H1 (cell line): ENCODE data around the gene ARFGEF3. TPM values are rescaled to one million over a fixed set of nuclear protein-coding genes. Genes with fewer than 3 reads are reported as not detected.

ENCODE experiments used
- CTCF ChIA-PET: fragments of 300-600 bp; sonication (Branson Sonifier 250); formaldehyde crosslinking; loops from one replicate; lab custom pipeline; 2021; ENCODE audit not compliant: partially characterized antibody; lab: Charles Lee
- POLR2A ChIA-PET: fragments of 300-600 bp; sonication (Branson Sonifier 250); formaldehyde crosslinking; loops from one replicate; lab custom pipeline; 2021; ENCODE audit warnings: inconsistent platforms; ENCODE audit not compliant: partially characterized antibody; lab: Charles Lee
- DNase-seq, 2 experiments: peaks; one replicate each; pipeline versions ENCODE4 v3.0.0 to v3.0.0-alpha.2; 2010 to 2022; ENCODE audit warnings: low spot score in 2 of 2, low read depth in 1 of 2, mixed read lengths in 1 of 2
- FAIRE-seq: peaks from 2 replicates; lab custom pipeline; 2011; peaks lifted over from hg19 to GRCh38; lab: Jason Lieb, UNC
- H2AFZ ChIP-seq: 2 replicates; pipeline ENCODE4 v1.8.1; 2012; ENCODE audit warnings: low read length, inconsistent platforms
- H2AK5ac ChIP-seq: 2 replicates; pipeline ENCODE4 v1.6.1; 2013; ENCODE audit warnings: low read depth, low read length
- H2BK120ac ChIP-seq: replicated peaks from 2 replicates; pipeline ENCODE3; 2013; ENCODE audit warnings: low read depth, low read length, inconsistent platforms
- H2BK12ac ChIP-seq: 2 replicates; pipeline ENCODE4 v1.6.1; 2013; ENCODE audit warnings: low read depth, low read length
- H2BK15ac ChIP-seq: 2 replicates; pipeline ENCODE4 v1.6.1; 2013; ENCODE audit warnings: low read length
- H2BK20ac ChIP-seq: 2 replicates; pipeline ENCODE4 v1.6.1; 2013; ENCODE audit warnings: low read length
- H2BK5ac ChIP-seq: 2 replicates; pipeline ENCODE4 v1.6.1; 2013; ENCODE audit warnings: low read depth, low read length
- H3K14ac ChIP-seq: 2 replicates; pipeline ENCODE4 v1.6.1; 2013; ENCODE audit warnings: inconsistent platforms; ENCODE audit not compliant: insufficient read length
- H3K18ac ChIP-seq: 2 replicates; pipeline ENCODE4 v1.6.1; 2013; ENCODE audit warnings: low read length; ENCODE audit errors: extremely low read depth
- H3K23ac ChIP-seq: 2 replicates; pipeline ENCODE4 v1.6.1; 2013; ENCODE audit warnings: inconsistent platforms; ENCODE audit not compliant: insufficient read length
- H3K23me2 ChIP-seq: 2 replicates; pipeline ENCODE4 v1.6.1; 2013; ENCODE audit warnings: low read depth, low read length
- H3K27ac ChIP-seq: 2 replicates; pipeline ENCODE4 v1.6.1; 2011; ENCODE audit warnings: low read depth, low read length, inconsistent platforms
- H3K27me3 ChIP-seq, 4 experiments: replicated peaks in 1 of 4; 1 replicate in 1 of 4; 2 replicates in 3 of 4; pipeline versions ENCODE4 v1.6.1 to v1.8.1; 2011 to 2013; ENCODE audit warnings: low read length in 3 of 4, mild to moderate bottlenecking in 3 of 4, inconsistent platforms in 2 of 4, mixed read lengths in 2 of 4, moderate library complexity in 1 of 4; ENCODE audit not compliant: control insufficient read depth in 3 of 4, insufficient read depth in 3 of 4; ENCODE audit errors: extremely low read depth in 1 of 4
- H3K36me3 ChIP-seq, 4 experiments: 2 replicates each; pipeline versions ENCODE4 v1.6.1 to v1.8.1; 2011 to 2013; ENCODE audit warnings: mild to moderate bottlenecking in 4 of 4, low read length in 3 of 4, moderate library complexity in 2 of 4, control low read depth in 1 of 4, inconsistent platforms in 1 of 4; ENCODE audit not compliant: insufficient read depth in 4 of 4, control insufficient read depth in 2 of 4
- H3K4ac ChIP-seq: replicated peaks from 2 replicates; pipeline ENCODE3; 2013; ENCODE audit warnings: low read length, low read depth, mixed read lengths, inconsistent platforms; ENCODE audit not compliant: insufficient read length
- H3K4me1 ChIP-seq, 4 experiments: replicated peaks in 1 of 4; 1 replicate in 1 of 4; 2 replicates in 3 of 4; pipeline versions ENCODE4 v1.6.1 to v1.8.1; 2011 to 2013; ENCODE audit warnings: low read length in 3 of 4, inconsistent platforms in 2 of 4, mixed read lengths in 1 of 4; ENCODE audit not compliant: insufficient read depth in 4 of 4, control insufficient read depth in 3 of 4
- H3K4me2 ChIP-seq, 2 experiments: 2 replicates each; pipeline versions ENCODE4 v1.6.1 to v1.8.1; 2011 to 2013; ENCODE audit warnings: low read depth in 2 of 2, low read length in 2 of 2, control low read depth in 1 of 2, inconsistent platforms in 1 of 2, mild to moderate bottlenecking in 1 of 2; ENCODE audit not compliant: insufficient read depth in 1 of 2
- H3K4me3 ChIP-seq, 4 experiments: fragments of 200-600, 300-600 bp in 1 of 4; sonication (generic), shearing (Covaris generic), sonication (Bioruptor Twin) in 1 of 4; 2 replicates each; pipeline versions ENCODE4 v1.5.1 to v1.8.1; 2011 to 2016; ENCODE audit warnings: low read length in 4 of 4, low read depth in 3 of 4, control low read depth in 2 of 4, inconsistent platforms in 2 of 4, mild to moderate bottlenecking in 2 of 4, mixed read lengths in 1 of 4, moderate library complexity in 1 of 4; ENCODE audit not compliant: insufficient read depth in 2 of 4; ENCODE audit errors: extremely low read depth in 1 of 4
- H3K56ac ChIP-seq: replicated peaks from 2 replicates; pipeline ENCODE3; 2013; ENCODE audit warnings: low read depth, mild to moderate bottlenecking, mixed read lengths, low read length, inconsistent platforms; ENCODE audit not compliant: insufficient read length
- H3K79me1 ChIP-seq: 2 replicates; pipeline ENCODE4 v1.6.1; 2013; ENCODE audit warnings: low read depth, low read length, control low read depth
- H3K79me2 ChIP-seq, 2 experiments: 2 replicates each; pipeline versions ENCODE4 v1.6.1 to v1.8.1; 2012 to 2013; ENCODE audit warnings: low read length in 2 of 2, mild to moderate bottlenecking in 2 of 2, inconsistent platforms in 1 of 2; ENCODE audit not compliant: insufficient read depth in 2 of 2, control insufficient read depth in 1 of 2
- H3K9ac ChIP-seq, 4 experiments: replicated peaks in 1 of 4; 1 replicate in 1 of 4; 2 replicates in 3 of 4; pipeline versions ENCODE4 v1.6.1 to v1.8.1; 2011 to 2013; ENCODE audit warnings: low read depth in 3 of 4, low read length in 3 of 4, control low read depth in 2 of 4, mild to moderate bottlenecking in 2 of 4, moderate library complexity in 2 of 4, inconsistent platforms in 1 of 4; ENCODE audit errors: extremely low read depth in 1 of 4
- H3K9me3 ChIP-seq, 2 experiments: 2 replicates each; pipeline versions ENCODE4 v1.6.1 to v1.8.1; 2012 to 2013; ENCODE audit warnings: mild to moderate bottlenecking in 2 of 2, moderate library complexity in 2 of 2, control low read depth in 1 of 2, inconsistent platforms in 1 of 2, low read depth in 1 of 2, low read length in 1 of 2, mixed read lengths in 1 of 2; ENCODE audit not compliant: insufficient read depth in 2 of 2
- H4K20me1 ChIP-seq, 2 experiments: replicated peaks in 1 of 2; 2 replicates each; pipeline versions ENCODE3 to v1.8.1; 2011 to 2013; ENCODE audit warnings: inconsistent platforms in 2 of 2, low read length in 2 of 2, mild to moderate bottlenecking in 1 of 2; ENCODE audit not compliant: insufficient read depth in 2 of 2, control insufficient read depth in 1 of 2
- H4K5ac ChIP-seq: 2 replicates; pipeline ENCODE4 v1.6.1; 2013; ENCODE audit warnings: low read length, low read depth, mixed read lengths, inconsistent platforms; ENCODE audit not compliant: insufficient read length
- H4K8ac ChIP-seq: 2 replicates; pipeline ENCODE4 v1.8.0; 2013; ENCODE audit warnings: mild to moderate bottlenecking, moderate library complexity, low read length, inconsistent platforms; ENCODE audit not compliant: insufficient read depth; ENCODE audit errors: extremely low read depth
- H4K91ac ChIP-seq: replicated peaks from 2 replicates; pipeline ENCODE3; 2013; ENCODE audit warnings: low read length, mixed read lengths, inconsistent platforms; ENCODE audit not compliant: insufficient read length
- CEBPB ChIP-seq: IDR thresholded peaks from 2 replicates; pipeline ENCODE4 v1.6.1; 2012; ENCODE audit warnings: low read depth, low read length
- FOSL1 ChIP-seq: IDR thresholded peaks from 2 replicates; pipeline ENCODE4 v1.6.1; 2011; ENCODE audit warnings: mild to moderate bottlenecking, low read depth, low read length, moderate library complexity; ENCODE audit not compliant: insufficient read depth
- TEAD4 ChIP-seq: IDR thresholded peaks from 2 replicates; pipeline ENCODE4 v1.6.1; 2012; ENCODE audit warnings: low read depth, low read length, inconsistent platforms, mixed read lengths
- WGBS, 2 experiments: shearing (Covaris generic) in 1 of 2; methylation state at CpG; one replicate each; pipeline versions ENCODE4 v1.1.6 to v1.1.7; 2013 to 2015; ENCODE audit warnings: low lambda C conversion rate in 2 of 2, mixed read lengths in 2 of 2, inconsistent platforms in 1 of 2, low coverage in 1 of 2, missing lambda C conversion rate in 1 of 2; ENCODE audit not compliant: insufficient replicate concordance in 2 of 2, insufficient coverage in 1 of 2, insufficient read length in 1 of 2; ENCODE audit errors: extremely low coverage in 1 of 2, missing lambda C conversion rate in 1 of 2; 5-methylcytosine and 5-hydroxymethylcytosine counted together
- polyA plus RNA-seq, 7 experiments: library from polyadenylated mRNA; depleted of rRNA in 3 of 7; stranded (reverse) in 5 of 7; unstranded in 2 of 7; fragments of >200 nt in 5 of 7; fragments of 200-250 nt in 2 of 7; gene quantifications; 1 replicate in 5 of 7; 2 replicates in 1 of 7; 4 replicates in 1 of 7; pipeline versions ENCODE4 v1.2.1 to v1.2.3, GENCODE V29; 2011 to 2013; ENCODE audit warnings: missing spikeins in 2 of 7, mixed read lengths in 2 of 7
- total RNA-seq: library from RNA; stranded (reverse); fragmentation: NEBNext Ultra II Directional; extraction: Animal tissue kit (Norgen Biotek cat#: 25700); gene quantifications from 2 replicates; pipeline ENCODE4 v1.2.1, GENCODE V29; 2021

ARFGEF3 gene
- total and polyA plus RNA-seq, 2 of the 8 experiments (the other 6 are each of a cell fraction or from before 2014, with no cell fraction given) = 5.8 to 23.2 TPM

- Histone ChIP-seq H3K4me2 (no peak overlapping the region), H2BK20ac (no peak overlapping the region), H2AK5ac (no peak overlapping the region; the same call in 1 of the 2 replicates), H2BK5ac (no peak overlapping the region), H3K27ac (no peak overlapping the region), H4K5ac (no peak overlapping the region), H3K27me3 (no peaks in the 10 kb centered on the region), H3K4me1 (no peaks in the 10 kb centered on the region), H3K36me3 (0 out of 8 replicates have a peak, but pooled peaks cover 0 to 3% (median 0%) of the 10 kb centered on the region in 4 experiments), H2BK120ac (no peak overlapping the region), H3K23ac (no peak overlapping the region), H3K9me3 (no peaks in the 10 kb centered on the region), H4K20me1 (no peaks in the 10 kb centered on the region), H3K79me2 (no peaks in the 10 kb centered on the region), H2BK12ac (no peak overlapping the region), H3K79me1 (no peaks in the 10 kb centered on the region), H3K18ac (no peak overlapping the region), H4K8ac (no peak overlapping the region), H2AFZ (no peak overlapping the region), H3K4ac (no peak overlapping the region), H3K23me2 (no peaks in the 10 kb centered on the region), H4K91ac (no peak overlapping the region), H3K4me3 (no peak overlapping the region), H3K14ac (no peak overlapping the region), H3K9ac (no peak overlapping the region), H3K56ac (no peak overlapping the region), H2BK15ac (no peak overlapping the region)
- ChIA-PET POLR2A (no interaction called here), CTCF (interaction anchor here (0.6 to 1.5 kb wide), 4 partner anchors 27 to 236 kb away, joined by 3 to 4 read pairs (median 4); no protein-coding TSS in a partner anchor)
- TF ChIP-seq CEBPB (no peak), FOSL1 (no peak), TEAD4 (no peak)
- FAIRE-seq (no peak), DNase-seq (no peak)
- 94% methylated on average over 6 of the region's 6 CpGs; no CpG with 5 or more reads in 1 of the 2 experiments for WGBS, 2 experiments
Measured at GRCh38 chr6:138238368-138238767, 76.6 kb downstream of the ARFGEF3 start.
